ENCODE data around the gene DUS3L. TPM values are rescaled to one million over a fixed set of nuclear protein-coding genes. Genes with fewer than 3 reads are reported as not detected.

The DUS3L gene
- polyA plus RNA-seq, 1 experiment, result 13.7 TPM

DNA sequence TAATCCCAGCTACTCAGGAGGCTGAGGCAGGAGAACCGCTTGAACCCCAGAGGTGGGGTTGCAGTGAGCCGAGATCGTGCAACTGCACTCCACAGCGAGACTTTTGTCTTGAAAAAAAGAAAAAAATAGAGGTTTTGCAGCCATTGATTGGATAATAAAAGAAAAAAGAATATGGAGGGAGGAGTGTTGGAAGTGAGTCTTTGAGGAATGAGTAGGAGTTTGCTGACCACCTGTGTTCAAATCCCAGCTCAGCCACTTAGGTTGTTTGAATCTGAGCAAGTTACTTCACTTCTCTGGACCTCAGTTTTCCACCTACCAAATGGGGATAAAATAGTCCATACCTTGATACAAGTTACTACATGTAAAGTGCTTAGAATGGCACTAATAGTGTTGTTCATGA lies 20.2 kb upstream of the DUS3L start:
- ChIA-PET POLR2A (no interaction called here), CTCF (interaction anchor here (0.6 to 1.4 kb wide), 2 partner anchors 82 to 211 kb away, joined by 3 to 5 read pairs; no protein-coding TSS in a partner anchor)
- Histone ChIP-seq H3K27me3 (ENCODE audit: control insufficient read depth, insufficient read depth, low read length) (peaks cover 4% of the 10 kb centered on the region), H3K4me3 (ENCODE audit: low read depth, low read length) (no peak overlapping the region), H3K36me3 (ENCODE audit: control insufficient read depth, insufficient read depth, low read length) (no peaks in the 10 kb centered on the region)
- TF ChIP-seq, protein P1, sequence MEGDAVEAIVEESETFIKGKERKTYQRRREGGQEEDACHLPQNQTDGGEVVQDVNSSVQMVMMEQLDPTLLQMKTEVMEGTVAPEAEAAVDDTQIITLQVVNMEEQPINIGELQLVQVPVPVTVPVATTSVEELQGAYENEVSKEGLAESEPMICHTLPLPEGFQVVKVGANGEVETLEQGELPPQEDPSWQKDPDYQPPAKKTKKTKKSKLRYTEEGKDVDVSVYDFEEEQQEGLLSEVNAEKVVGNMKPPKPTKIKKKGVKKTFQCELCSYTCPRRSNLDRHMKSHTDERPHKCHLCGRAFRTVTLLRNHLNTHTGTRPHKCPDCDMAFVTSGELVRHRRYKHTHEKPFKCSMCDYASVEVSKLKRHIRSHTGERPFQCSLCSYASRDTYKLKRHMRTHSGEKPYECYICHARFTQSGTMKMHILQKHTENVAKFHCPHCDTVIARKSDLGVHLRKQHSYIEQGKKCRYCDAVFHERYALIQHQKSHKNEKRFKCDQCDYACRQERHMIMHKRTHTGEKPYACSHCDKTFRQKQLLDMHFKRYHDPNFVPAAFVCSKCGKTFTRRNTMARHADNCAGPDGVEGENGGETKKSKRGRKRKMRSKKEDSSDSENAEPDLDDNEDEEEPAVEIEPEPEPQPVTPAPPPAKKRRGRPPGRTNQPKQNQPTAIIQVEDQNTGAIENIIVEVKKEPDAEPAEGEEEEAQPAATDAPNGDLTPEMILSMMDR (IDR thresholded peaks at IDR 0.05; ENCODE audit: insufficient read depth, low read depth, low read length), result no peak
- DNase-seq (ENCODE audit: low read depth), result no peak

GRCh38 chr19:5809469-5809868 lies 18.5 kb upstream of the DUS3L start:
- no peak overlapping the region for H3K4me3 ChIP-seq (ENCODE audit: low read depth, low read length)
- ChIA-PET POLR2A (no interaction called here), CTCF (no interaction called here)

DNA sequence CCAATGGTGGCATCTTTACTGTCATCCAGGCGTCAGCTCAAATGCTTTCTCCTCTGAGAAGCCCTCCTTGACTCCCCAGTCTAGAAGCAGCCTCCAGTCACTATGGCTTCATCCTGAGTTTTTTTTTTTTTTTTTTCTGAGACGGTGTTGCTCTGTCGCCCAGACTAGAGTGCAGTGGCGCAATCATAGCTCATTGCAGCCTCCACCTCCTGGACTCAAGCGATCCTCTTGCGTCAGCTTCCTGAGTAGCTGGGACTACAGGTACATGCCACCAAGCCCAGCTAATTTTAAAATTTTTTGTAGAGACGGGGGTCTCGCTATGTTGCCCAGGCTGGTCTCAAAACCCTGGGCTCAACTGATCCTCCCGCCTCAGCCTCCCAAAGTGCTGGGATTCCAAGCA lies 18.1 kb upstream of the DUS3L start:
- Histone ChIP-seq H3K36me3 (ENCODE audit: control insufficient read depth, insufficient read depth, low read length) (no peaks in the 10 kb centered on the region), H3K4me3 (ENCODE audit: low read depth, low read length) (no peak overlapping the region), H3K27me3 (ENCODE audit: control insufficient read depth, insufficient read depth, low read length) (peaks cover 6% of the 10 kb centered on the region)
- CTCF ChIA-PET, result interaction anchor here (0.6 to 1.0 kb wide), 2 partner anchors 47 to 84 kb away, joined by 3 read pairs; no protein-coding TSS in a partner anchor
- DNase-seq (ENCODE audit: low read depth), result no peak
- TF ChIP-seq, protein P1 (IDR thresholded peaks at IDR 0.05; ENCODE audit: insufficient read depth, low read depth, low read length), result no peak
- POLR2A ChIA-PET, result no interaction called here

More at GRCh38 chr19:5809469-5809868, 18.5 kb upstream of the DUS3L start:
- Histone ChIP-seq H3K27me3 (ENCODE audit: control insufficient read depth, insufficient read depth, low read length) (peaks cover 4% of the 10 kb centered on the region), H3K36me3 (ENCODE audit: control insufficient read depth, insufficient read depth, low read length) (no peaks in the 10 kb centered on the region)
- no peak for DNase-seq (ENCODE audit: low read depth)
- TF ChIP-seq, protein P1 (IDR thresholded peaks at IDR 0.05; ENCODE audit: insufficient read depth, low read depth, low read length), result no peak

GRCh38 chr19:5808120-5808816 lies 17.3 kb upstream of the DUS3L start:
- H3K36me3 ChIP-seq (ENCODE audit: control insufficient read depth, insufficient read depth, low read length), result no peaks in the 10 kb centered on the region
- H3K4me3 ChIP-seq (ENCODE audit: low read depth, low read length), result no peak overlapping the region
- TF ChIP-seq, protein P1 (IDR thresholded peaks at IDR 0.05; ENCODE audit: insufficient read depth, low read depth, low read length), result no peak
- H3K27me3 ChIP-seq (ENCODE audit: control insufficient read depth, insufficient read depth, low read length), result peaks cover 6% of the 10 kb centered on the region
- ChIA-PET POLR2A (no interaction called here), CTCF (interaction anchor here (0.6 to 1.0 kb wide), 3 partner anchors 48 to 85 kb away, joined by 3 to 4 read pairs (median 3); no protein-coding TSS in a partner anchor)
- no peak for DNase-seq (ENCODE audit: low read depth)

DNA sequence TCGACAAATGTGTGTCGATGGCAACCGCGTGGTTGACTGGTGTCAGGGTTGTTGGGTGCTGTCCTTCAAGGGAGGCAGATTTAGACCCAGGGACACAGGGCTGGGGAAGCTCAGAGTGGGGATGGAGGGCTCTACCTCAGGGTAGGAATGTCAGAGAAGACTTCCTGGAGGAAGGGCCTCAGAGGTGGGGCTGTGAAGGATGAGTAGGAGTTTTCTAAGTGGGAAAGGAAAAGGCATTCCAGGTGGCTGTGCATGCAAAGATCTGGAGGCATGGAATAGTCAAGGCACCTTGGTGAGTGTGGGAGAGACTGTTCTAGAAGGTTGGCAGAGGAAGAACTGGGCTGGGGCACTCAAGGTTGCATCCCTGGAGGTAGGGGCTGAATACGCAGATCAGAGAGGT lies 15.9 kb upstream of the DUS3L start:
- DNase-seq (ENCODE audit: low read depth), result no peak
- H3K36me3 ChIP-seq (ENCODE audit: control insufficient read depth, insufficient read depth, low read length), result no peaks in the 10 kb centered on the region
- ChIA-PET POLR2A (no interaction called here), CTCF (interaction anchor here (0.7 to 1.3 kb wide), 4 partner anchors 22 to 187 kb away, joined by 3 to 6 read pairs (median 4); no protein-coding TSS in a partner anchor)
- H3K4me3 ChIP-seq (ENCODE audit: low read depth, low read length), result no peak overlapping the region
- TF ChIP-seq, protein P1 (IDR thresholded peaks at IDR 0.05; ENCODE audit: insufficient read depth, low read depth, low read length), result no peak
- H3K27me3 ChIP-seq (ENCODE audit: control insufficient read depth, insufficient read depth, low read length), result peaks cover 9% of the 10 kb centered on the region

All from BJ (cell line).